Measurements from ENCODE around the gene HMOX2.

- no peak for TF ChIP-seq EZH2 (IDR thresholded peaks at IDR 0.05)
- no peak for TF ChIP-seq POLR2AphosphoS5 (IDR thresholded peaks at IDR 0.05; ENCODE audit: borderline replicate concordance, low read depth, low read length)
Measured at GRCh38 chr16:4487955-4488498, 11.8 kb downstream of the HMOX2 start.

Measured in SK-N-MC (cell line).